ENCODE data around the gene CFAP52. TPM values are rescaled to one million over a fixed set of nuclear protein-coding genes. Genes with fewer than 3 reads are reported as not detected.
"Not testable (repeated sequence)": the region's sequence is repeated elsewhere in the genome, so short reads cannot be mapped to it uniquely, and the experiment has no call there.

CFAP52 gene
- total and polyA plus RNA-seq, 8 donors = not detected

DNA sequence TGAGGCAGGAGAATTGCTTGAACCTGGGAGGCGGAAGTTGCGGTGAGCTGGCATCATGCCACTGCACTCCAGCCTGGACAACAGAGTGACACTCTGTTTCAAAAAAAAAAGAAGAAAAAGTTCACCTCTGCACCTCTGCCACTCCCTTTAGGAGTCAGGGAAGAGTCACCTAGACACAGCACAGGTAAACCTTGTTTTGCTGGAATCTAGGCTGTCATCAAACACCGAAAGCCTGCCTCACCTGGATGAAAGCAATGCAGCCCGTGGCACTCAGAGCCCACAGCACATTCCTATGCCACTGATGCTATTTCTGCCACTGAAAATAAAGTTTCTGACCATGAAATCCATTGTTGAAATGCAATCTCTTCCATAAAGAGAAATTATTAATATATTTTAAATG is 22.2 kb downstream of the CFAP52 start:
- TF ChIP-seq, protein P1, sequence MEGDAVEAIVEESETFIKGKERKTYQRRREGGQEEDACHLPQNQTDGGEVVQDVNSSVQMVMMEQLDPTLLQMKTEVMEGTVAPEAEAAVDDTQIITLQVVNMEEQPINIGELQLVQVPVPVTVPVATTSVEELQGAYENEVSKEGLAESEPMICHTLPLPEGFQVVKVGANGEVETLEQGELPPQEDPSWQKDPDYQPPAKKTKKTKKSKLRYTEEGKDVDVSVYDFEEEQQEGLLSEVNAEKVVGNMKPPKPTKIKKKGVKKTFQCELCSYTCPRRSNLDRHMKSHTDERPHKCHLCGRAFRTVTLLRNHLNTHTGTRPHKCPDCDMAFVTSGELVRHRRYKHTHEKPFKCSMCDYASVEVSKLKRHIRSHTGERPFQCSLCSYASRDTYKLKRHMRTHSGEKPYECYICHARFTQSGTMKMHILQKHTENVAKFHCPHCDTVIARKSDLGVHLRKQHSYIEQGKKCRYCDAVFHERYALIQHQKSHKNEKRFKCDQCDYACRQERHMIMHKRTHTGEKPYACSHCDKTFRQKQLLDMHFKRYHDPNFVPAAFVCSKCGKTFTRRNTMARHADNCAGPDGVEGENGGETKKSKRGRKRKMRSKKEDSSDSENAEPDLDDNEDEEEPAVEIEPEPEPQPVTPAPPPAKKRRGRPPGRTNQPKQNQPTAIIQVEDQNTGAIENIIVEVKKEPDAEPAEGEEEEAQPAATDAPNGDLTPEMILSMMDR (IDR thresholded peaks at IDR 0.05) = no peak
- Histone ChIP-seq H3K36me3 (no peaks in the 10 kb centered on the region), H3K4me3 (no peak overlapping the region), H3K27ac (no peak overlapping the region), H3K27me3 (no peaks in the 10 kb centered on the region), H3K9me3 (no peaks in the 10 kb centered on the region), H3K4me1 (no peaks in the 10 kb centered on the region)
- intact Hi-C loops (cut with DNase I) = no loop called here
- WGBS, 2 donors = 85 to 95% methylated on average over 4 of the region's 4 CpGs
- no peak for DNase-seq
- ATAC-seq = no peak
- no peak for FAIRE-seq

DNA sequence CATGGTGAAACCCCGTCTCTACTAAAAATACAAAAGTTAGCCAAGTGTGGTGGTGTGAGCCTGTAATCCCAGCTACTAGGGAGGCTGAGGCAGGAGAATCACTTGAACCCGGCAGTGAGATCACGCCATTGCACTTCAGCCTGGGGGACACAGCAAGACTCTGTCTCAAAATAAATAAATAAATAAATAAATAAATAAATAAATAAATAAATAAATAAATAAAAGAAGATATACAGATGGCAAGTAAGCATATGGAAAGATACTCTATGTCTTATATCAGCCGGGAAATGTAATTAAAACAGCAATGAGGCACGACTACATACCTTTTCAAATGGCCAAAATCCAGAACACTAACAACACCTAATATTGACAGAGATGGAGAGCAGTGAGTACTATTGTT is 28.1 kb downstream of the CFAP52 start:
- FAIRE-seq; H3K9me3 ChIP-seq; H3K4me1 ChIP-seq; intact Hi-C loops (cut with DNase I); DNase-seq; H3K27ac ChIP-seq; H3K36me3 ChIP-seq; ATAC-seq; H3K27me3 ChIP-seq; H3K4me3 ChIP-seq: not testable (repeated sequence)
- 81 to 95% methylated on average over 5 of the region's 5 CpGs for WGBS, 2 donors

DNA sequence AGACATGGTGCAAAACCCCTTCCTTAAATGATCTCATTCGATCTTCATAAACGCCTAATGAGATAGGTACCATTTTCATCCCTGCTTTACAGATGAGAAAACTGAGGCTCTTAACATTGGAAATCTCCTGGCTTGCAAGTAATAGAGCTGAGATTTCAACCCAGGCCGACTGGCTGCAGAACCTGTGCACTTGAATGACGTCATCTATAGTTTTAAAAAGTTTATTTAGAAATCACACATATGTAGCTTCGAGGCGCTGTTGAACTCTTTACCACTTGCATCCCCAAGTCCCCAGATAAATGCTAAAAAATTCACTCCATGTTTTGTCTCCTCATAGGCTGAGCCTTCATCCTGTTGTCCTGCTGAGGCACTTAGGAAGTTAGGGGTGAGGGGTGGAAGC is 30.0 kb downstream of the CFAP52 start:
- no peaks in the 10 kb centered on the region for H3K4me1 ChIP-seq
- no peak overlapping the region for H3K27ac ChIP-seq
- FAIRE-seq = no peak
- H3K4me3 ChIP-seq = no peak overlapping the region
- WGBS, 2 donors = 77 to 85% methylated on average over 6 of the region's 6 CpGs
- intact Hi-C loops (cut with DNase I) = no loop called here
- TF ChIP-seq, protein P1 (IDR thresholded peaks at IDR 0.05) = no peak
- no peaks in the 10 kb centered on the region for H3K36me3 ChIP-seq
- no peak for ATAC-seq
- no peaks in the 10 kb centered on the region for H3K9me3 ChIP-seq
- H3K27me3 ChIP-seq = no peaks in the 10 kb centered on the region
- no peak for DNase-seq

DNA sequence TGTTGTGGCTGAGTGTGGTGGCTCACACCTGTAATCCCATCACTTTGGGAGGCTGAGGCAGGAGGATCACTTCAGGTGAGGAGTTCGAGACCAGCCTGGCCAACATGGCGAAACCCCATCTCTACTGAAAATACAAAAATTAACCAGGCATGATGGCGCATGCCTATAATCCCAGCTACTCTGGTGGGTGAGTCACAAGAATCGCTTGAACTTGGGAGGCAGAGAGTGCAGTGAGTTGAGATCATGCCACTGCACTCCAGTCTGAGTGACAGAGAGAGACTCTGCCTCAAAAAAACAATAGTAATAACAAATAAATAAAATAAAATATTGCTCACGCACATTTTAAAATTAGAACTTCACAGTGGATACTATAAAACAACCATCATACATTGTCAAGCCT is 30.6 kb downstream of the CFAP52 start:
- intact Hi-C loops (cut with DNase I); ATAC-seq; FAIRE-seq: not testable (repeated sequence)

DNA sequence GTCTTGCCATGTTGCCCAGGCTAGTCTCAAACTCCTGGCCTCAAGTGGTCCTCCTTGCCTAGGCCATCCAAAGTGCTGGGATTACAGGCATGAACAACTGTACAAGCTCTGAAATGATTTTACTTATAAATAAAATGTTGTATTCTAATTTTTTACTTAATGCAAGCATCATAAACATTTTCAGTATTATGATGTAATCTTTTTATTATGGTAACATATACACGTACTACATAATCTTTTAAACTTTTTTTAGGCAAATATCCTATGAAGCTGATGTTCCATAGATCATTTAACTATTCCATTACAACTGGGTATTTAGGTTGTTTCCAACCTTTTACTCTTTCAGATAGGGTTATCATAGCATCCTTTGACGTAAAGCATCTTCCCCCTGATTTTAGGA is 35.1 kb downstream of the CFAP52 start:
- Histone ChIP-seq H3K27ac (no peak overlapping the region), H3K36me3 (no peaks in the 10 kb centered on the region), H3K27me3 (no peaks in the 10 kb centered on the region), H3K9me3 (no peaks in the 10 kb centered on the region), H3K4me1 (no peaks in the 10 kb centered on the region), H3K4me3 (no peak overlapping the region)
- DNase-seq (no peak), FAIRE-seq (no peak), ATAC-seq (no peak)
- WGBS, 2 donors = 61 to 66% methylated on average over 2 of the region's 2 CpGs
- TF ChIP-seq, protein P1 (IDR thresholded peaks at IDR 0.05) = no peak
- intact Hi-C loops (cut with DNase I) = no loop called here

More for the DNA sequence above, 30.6 kb downstream of the CFAP52 start:
- not testable (repeated sequence) for H3K9me3 ChIP-seq, H3K27ac ChIP-seq, H3K4me1 ChIP-seq, DNase-seq, H3K4me3 ChIP-seq, H3K36me3 ChIP-seq, H3K27me3 ChIP-seq
- 71 to 85% methylated on average over 5 of the region's 5 CpGs for WGBS, 2 donors

DNA sequence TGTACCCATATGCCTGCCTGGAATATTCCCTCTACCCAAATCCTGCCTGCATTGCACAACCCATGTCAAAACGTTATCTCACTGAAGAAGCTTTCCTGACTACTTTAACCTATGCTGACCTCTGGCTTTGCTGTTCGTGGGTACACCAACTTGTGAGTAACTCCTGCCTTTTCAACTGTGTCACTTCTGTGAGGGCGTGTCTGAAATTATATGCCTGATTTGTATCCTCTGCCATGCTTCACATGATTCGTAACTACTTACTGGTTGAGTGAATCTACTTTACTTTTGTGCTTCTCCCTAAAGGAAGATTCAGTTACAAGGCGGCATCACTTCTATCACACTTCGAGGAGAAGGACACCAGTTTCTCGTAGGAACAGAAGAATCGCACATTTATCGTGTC is 35.6 kb downstream of the CFAP52 start:
- ATAC-seq = no peak
- WGBS, 2 donors = 64 to 67% methylated on average over 9 of the region's 9 CpGs
- intact Hi-C loops (cut with DNase I) = no loop called here
- no peak for FAIRE-seq
- Histone ChIP-seq H3K4me3 (no peak overlapping the region), H3K4me1 (no peaks in the 10 kb centered on the region), H3K9me3 (no peaks in the 10 kb centered on the region), H3K27ac (no peak overlapping the region), H3K36me3 (no peaks in the 10 kb centered on the region), H3K27me3 (no peaks in the 10 kb centered on the region)
- TF ChIP-seq, protein P1 (IDR thresholded peaks at IDR 0.05) = no peak
- DNase-seq = no peak
